Stimulated activated CD8-positive, alpha-beta memory T cell treated with anti-CD3 and anti-CD28 coated beads, Interleukin-7, amount 100 ng/mL, for 48 hours (primary cell): ENCODE measurements around the gene OR52L1.

ENCODE experiments used
- DNase-seq, 2 donors: peaks; one replicate each; pipeline ENCODE4 v3.0.0-alpha.2; 2020; ENCODE audit warnings: low read depth in 1 of 2; ENCODE audit errors: extremely low read depth in 1 of 2

OR52L1 gene

DNA sequence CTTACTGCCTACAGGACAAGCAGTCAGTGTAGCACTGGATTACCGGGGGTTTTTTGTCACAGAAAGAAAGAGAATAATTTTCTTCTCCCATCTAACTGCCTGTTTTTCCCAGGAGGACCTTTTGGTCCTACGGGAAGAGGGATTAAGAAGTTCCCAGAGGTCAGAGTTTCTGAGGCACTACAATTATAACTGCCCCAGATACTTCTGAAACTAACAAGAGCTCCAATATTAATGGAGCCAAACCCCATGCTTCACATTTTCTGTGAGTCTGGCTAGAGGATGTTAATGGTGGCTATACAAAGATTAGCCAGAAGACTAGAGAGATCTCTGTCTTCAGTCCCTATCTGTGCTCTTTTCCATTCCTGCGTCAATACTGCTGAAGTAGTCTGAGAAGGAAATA lies 44.8 kb downstream of the OR52L1 start, which contains the start of gene OR56A3:
TSS of gene OR56A3 (plus strand) at position 301 of the 400 bp plus-strand sequence. CDS start 5,096 bp downstream, outside the sequence.
- DNase-seq: no peak

DNA sequence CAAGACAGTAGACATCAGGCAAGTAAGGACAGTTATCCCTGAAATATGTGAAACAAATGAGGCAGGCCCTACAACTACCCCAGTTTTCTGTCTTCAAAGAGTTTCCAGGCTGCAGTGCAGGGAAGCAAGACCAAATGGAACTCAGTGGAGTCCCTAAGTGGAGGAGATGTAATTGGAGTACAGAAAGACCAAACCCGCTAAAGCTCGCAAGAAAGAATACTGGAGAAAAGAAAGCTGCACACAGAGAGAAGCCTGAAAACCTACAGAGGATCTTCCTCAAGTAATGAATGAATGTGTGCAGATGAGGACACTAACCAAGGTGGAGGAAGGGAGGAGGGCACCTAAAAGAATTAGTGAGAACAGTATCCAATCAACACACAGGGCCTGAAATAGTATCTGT lies 46.0 kb downstream of the OR52L1 start:
- no peak for DNase-seq

DNA sequence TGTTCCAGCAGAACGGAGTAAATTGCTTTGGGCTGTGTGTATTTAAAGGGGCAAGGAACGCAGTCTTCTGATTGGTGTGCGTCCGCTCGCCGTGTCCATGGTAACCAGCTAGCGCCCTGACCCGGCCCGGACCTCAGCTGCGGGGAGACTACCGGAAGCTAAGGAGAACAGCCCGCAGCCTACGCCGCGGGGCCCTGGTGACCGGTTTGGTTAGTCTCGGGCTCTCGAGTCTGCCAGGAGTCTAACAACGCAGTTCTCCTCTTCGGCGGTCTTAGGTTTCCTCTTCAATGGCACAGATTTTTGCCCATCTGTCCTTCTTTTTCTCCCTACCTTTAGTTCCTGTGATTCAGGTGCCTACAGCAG lies 48.2 kb downstream of the OR52L1 start:
- no peak for DNase-seq

DNA sequence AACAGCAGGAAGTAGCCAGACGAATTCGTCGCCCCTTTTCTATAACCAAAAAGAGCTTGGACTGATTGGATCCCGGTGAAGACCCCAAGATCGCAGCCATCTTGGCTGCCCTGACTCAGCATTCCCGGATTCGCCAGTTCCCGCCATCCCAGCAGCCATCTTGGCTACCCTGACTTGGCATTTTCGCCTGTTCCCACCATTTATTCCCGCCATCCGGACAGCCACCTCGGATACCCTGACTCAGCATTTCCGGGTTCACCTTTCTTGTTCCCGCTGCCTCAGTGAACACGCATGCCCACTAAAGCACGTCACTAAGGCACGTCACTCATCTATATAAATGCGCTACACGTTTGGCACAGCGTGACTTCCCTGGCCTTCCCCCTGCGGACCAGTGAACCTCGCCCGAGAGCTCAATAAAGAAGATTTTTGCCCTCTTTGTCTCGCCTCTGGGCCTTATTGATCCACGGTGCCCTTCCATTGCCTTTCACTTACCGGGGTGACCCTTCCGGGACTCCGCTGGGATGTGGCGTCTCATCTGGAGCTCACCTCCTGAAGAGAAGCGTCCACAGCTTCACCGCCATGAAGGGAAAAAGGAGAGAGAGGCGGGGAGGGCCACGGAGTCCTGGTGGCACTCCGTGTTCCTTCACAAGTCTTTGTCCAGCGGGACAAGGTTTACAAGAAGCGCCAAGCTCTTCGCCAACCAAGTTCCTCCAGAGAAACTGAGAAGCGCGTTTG lies 48.8 kb downstream of the OR52L1 start:
- DNase-seq: no peak
